ENCODE results near the gene AKAP8L.
A peak's percentile ranks its signal among the peaks of the same experiment; 100 is the strongest.
"Not testable (repeated sequence)": the region's sequence is repeated elsewhere in the genome, so short reads cannot be mapped to it uniquely, and the experiment has no call there.

The AKAP8L gene

GRCh38 chr19:15354566-15355296 is 64.1 kb downstream of the AKAP8L start:
- TF ChIP-seq TAF1 (IDR thresholded peaks at IDR 0.05; ENCODE audit: low read depth, low read length) (no peak), POLR2AphosphoS5 (IDR thresholded peaks at IDR 0.05; ENCODE audit: low read depth, low read length) (0 out of 2 replicates have a peak, but pooled peaks have one; percentile 47)
- no peak for FAIRE-seq
- DNase-seq (ENCODE audit: insufficient read length, low spot score) = no peak

GRCh38 chr19:15353908-15354307 is 64.9 kb downstream of the AKAP8L start:
- FAIRE-seq = no peak
- TF ChIP-seq POLR2A (IDR thresholded peaks at IDR 0.05; ENCODE audit: low read depth, low read length) (no peak), SPI1 (IDR thresholded peaks at IDR 0.05; ENCODE audit: low read depth, low read length) (no peak), TAF1 (IDR thresholded peaks at IDR 0.05; ENCODE audit: low read depth, low read length) (no peak), POU2F2 (IDR thresholded peaks at IDR 0.05; ENCODE audit: low read depth, low read length) (no peak)

GRCh38 chr19:15352535-15352934 is 66.3 kb downstream of the AKAP8L start:
- TF ChIP-seq POLR2AphosphoS5 (IDR thresholded peaks at IDR 0.05; ENCODE audit: low read depth, low read length) = peak; percentile 46; the same call in 1 of the 2 replicates
- DNase-seq (ENCODE audit: insufficient read length, low spot score); FAIRE-seq: not testable (repeated sequence)

More at GRCh38 chr19:15353908-15354307, 64.9 kb downstream of the AKAP8L start:
- no peak for DNase-seq (ENCODE audit: insufficient read length, low spot score)

- not testable (repeated sequence) for DNase-seq (ENCODE audit: insufficient read length, low spot score); FAIRE-seq
These were observed 77.5 kb downstream of the AKAP8L start for GRCh38 chr19:15341328-15341727.

GRCh38 chr19:15340086-15340485 is 78.7 kb downstream of the AKAP8L start:
- TF ChIP-seq POLR2A (IDR thresholded peaks at IDR 0.05; ENCODE audit: low read depth, low read length) = no peak
- TF ChIP-seq TAF1 (IDR thresholded peaks at IDR 0.05; ENCODE audit: low read depth, low read length) = no peak
- no peak for TF ChIP-seq POU2F2 (IDR thresholded peaks at IDR 0.05; ENCODE audit: low read depth, low read length)
- TF ChIP-seq SPI1 (IDR thresholded peaks at IDR 0.05; ENCODE audit: low read depth, low read length) = no peak
- no peak for TF ChIP-seq POLR2AphosphoS5 (IDR thresholded peaks at IDR 0.05; ENCODE audit: low read depth, low read length)
- no peak for TF ChIP-seq PAX5 (IDR thresholded peaks at IDR 0.05; ENCODE audit: insufficient read depth, low read length, severe bottlenecking)
- DNase-seq (ENCODE audit: insufficient read length, low spot score) (no peak), FAIRE-seq (no peak)

- DNase-seq (ENCODE audit: insufficient read length, low spot score) (no peak), FAIRE-seq (no peak)
- no peak for TF ChIP-seq PAX5 (IDR thresholded peaks at IDR 0.05; ENCODE audit: insufficient read depth, low read length, severe bottlenecking)
- no peak for TF ChIP-seq POU2F2 (IDR thresholded peaks at IDR 0.05; ENCODE audit: low read depth, low read length)
- TF ChIP-seq SPI1 (IDR thresholded peaks at IDR 0.05; ENCODE audit: low read depth, low read length) = no peak
- TF ChIP-seq TAF1 (IDR thresholded peaks at IDR 0.05; ENCODE audit: low read depth, low read length) = no peak
- TF ChIP-seq POLR2AphosphoS5 (IDR thresholded peaks at IDR 0.05; ENCODE audit: low read depth, low read length) = no peak
- TF ChIP-seq POLR2A (IDR thresholded peaks at IDR 0.05; ENCODE audit: low read depth, low read length) = no peak
These were observed 81.6 kb downstream of the AKAP8L start for GRCh38 chr19:15337202-15337601.

- not testable (repeated sequence) for DNase-seq (ENCODE audit: insufficient read length, low spot score)
- FAIRE-seq = peak; percentile 5
These were observed 82.8 kb downstream of the AKAP8L start for GRCh38 chr19:15335992-15336391.

GRCh38 chr19:15332311-15332996 is 86.3 kb downstream of the AKAP8L start, which contains the start of gene BRD4:
BRD4 (minus strand) TSS chr19:15332539; CDS start chr19:15273099, 59,440 bp downstream.
- FAIRE-seq = peak; percentile 88
- TF ChIP-seq POLR2AphosphoS5 (IDR thresholded peaks at IDR 0.05; ENCODE audit: low read depth, low read length) = peak; percentile 64; the same call in 1 of the 2 replicates
- no peak for TF ChIP-seq SPI1 (IDR thresholded peaks at IDR 0.05; ENCODE audit: low read depth, low read length)
- TF ChIP-seq TAF1 (IDR thresholded peaks at IDR 0.05; ENCODE audit: low read depth, low read length) = peak; percentile 69
- TF ChIP-seq PAX5 (IDR thresholded peaks at IDR 0.05; ENCODE audit: insufficient read depth, low read length, severe bottlenecking) = no peak
- TF ChIP-seq POLR2A (IDR thresholded peaks at IDR 0.05; ENCODE audit: low read depth, low read length) = no peak
- peak; percentile 72 for DNase-seq (ENCODE audit: insufficient read length, low spot score)

GRCh38 chr19:15331419-15332310 is 87.1 kb downstream of the AKAP8L start:
- TF ChIP-seq POLR2A (IDR thresholded peaks at IDR 0.05; ENCODE audit: low read depth, low read length) (no peak; the same call in 1 of the 2 replicates), POLR2AphosphoS5 (IDR thresholded peaks at IDR 0.05; ENCODE audit: low read depth, low read length) (peak; percentile 12; the same call in 1 of the 2 replicates), POU2F2 (IDR thresholded peaks at IDR 0.05; ENCODE audit: low read depth, low read length) (no peak)
- peak; percentile 50 for DNase-seq (ENCODE audit: insufficient read length, low spot score)
- FAIRE-seq = peak; percentile 71

- TF ChIP-seq SPI1 (IDR thresholded peaks at IDR 0.05; ENCODE audit: low read depth, low read length) = no peak
- TF ChIP-seq PAX5 (IDR thresholded peaks at IDR 0.05; ENCODE audit: insufficient read depth, low read length, severe bottlenecking) = no peak
- TF ChIP-seq POU2F2 (IDR thresholded peaks at IDR 0.05; ENCODE audit: low read depth, low read length) = no peak
- TF ChIP-seq POLR2A (IDR thresholded peaks at IDR 0.05; ENCODE audit: low read depth, low read length) = no peak
- no peak; the same call in 1 of the 2 replicates for TF ChIP-seq POLR2AphosphoS5 (IDR thresholded peaks at IDR 0.05; ENCODE audit: low read depth, low read length)
- no peak for TF ChIP-seq TAF1 (IDR thresholded peaks at IDR 0.05; ENCODE audit: low read depth, low read length)
- FAIRE-seq (no peak), DNase-seq (ENCODE audit: insufficient read length, low spot score) (no peak)
These were observed 87.9 kb downstream of the AKAP8L start for GRCh38 chr19:15330801-15331418.

Data from GM12891 (cell line).